Hematopoietic multipotent progenitor cell treated with erythropoietin and hydrocortisone succinate and interleukin-3 and kit ligand, for 15 days (in vitro differentiated cells): Measurements from ENCODE around the gene SPATC1L.

Source experiments
- DNase-seq: peaks from one replicate; pipeline ENCODE4 v3.0.0-alpha.2; 2015; ENCODE audit warnings: low spot score

Gene SPATC1L

GRCh38 chr21:46131838-46132651 is 52.2 kb downstream of the SPATC1L start:
- no peak for DNase-seq

GRCh38 chr21:46131588-46131837 is 52.7 kb downstream of the SPATC1L start:
- DNase-seq: no peak

- DNase-seq: no peak
Observed at GRCh38 chr21:46130831-46131587, 53.2 kb downstream of the SPATC1L start.

GRCh38 chr21:46129846-46130651 is 54.2 kb downstream of the SPATC1L start:
- no peak for DNase-seq

- no peak for DNase-seq
Observed at GRCh38 chr21:46128933-46129571, 55.2 kb downstream of the SPATC1L start.

- DNase-seq: no peak
Observed at GRCh38 chr21:46128106-46128932, 55.9 kb downstream of the SPATC1L start.

GRCh38 chr21:46127239-46128105 is 56.8 kb downstream of the SPATC1L start:
- no peak for DNase-seq

- DNase-seq: no peak
Observed at GRCh38 chr21:46126309-46127238, 57.7 kb downstream of the SPATC1L start.

- DNase-seq: no peak
Observed at GRCh38 chr21:46125846-46126301, 58.4 kb downstream of the SPATC1L start.

GRCh38 chr21:46124926-46125845 is 59.1 kb downstream of the SPATC1L start:
- DNase-seq: no peak

- DNase-seq: no peak
Observed at GRCh38 chr21:46124083-46124925, 60.0 kb downstream of the SPATC1L start.

GRCh38 chr21:46122758-46123683 is 61.2 kb downstream of the SPATC1L start:
- DNase-seq: no peak

- DNase-seq: no peak
Observed at GRCh38 chr21:46122237-46122671, 62.0 kb downstream of the SPATC1L start.

GRCh38 chr21:46121286-46122221 is 62.7 kb downstream of the SPATC1L start:
- DNase-seq: no peak
